H9 (cell line): ENCODE measurements around the gene EFCAB6. TPM values are rescaled to one million over a fixed set of nuclear protein-coding genes. Genes with fewer than 3 reads are reported as not detected.

Source experiments
- DNase-seq: peaks from one replicate; pipeline ENCODE4 v3.0.0-alpha.2; 2017
- H2AFZ ChIP-seq: one replicate; pipeline ENCODE4 v1.6.1; 2013; ENCODE audit warnings: mild to moderate bottlenecking, low read length, control low read depth, moderate library complexity
- H2AK5ac ChIP-seq: 2 replicates; pipeline ENCODE4 v1.6.1; 2013; ENCODE audit warnings: low read length, control low read depth, mixed read lengths; ENCODE audit not compliant: insufficient read length
- H2BK120ac ChIP-seq: one replicate; pipeline ENCODE4 v1.6.1; 2013; ENCODE audit warnings: low read depth, mild to moderate bottlenecking, low read length, control low read depth, inconsistent platforms; ENCODE audit not compliant: poor library complexity, severe bottlenecking
- H2BK12ac ChIP-seq: 2 replicates; pipeline ENCODE4 v1.6.1; 2013; ENCODE audit warnings: low read length, control low read depth, mixed read lengths, low read depth; ENCODE audit not compliant: insufficient read length
- H2BK15ac ChIP-seq: 2 replicates; pipeline ENCODE4 v1.6.1; 2013; ENCODE audit warnings: low read depth, low read length, control low read depth
- H2BK20ac ChIP-seq: one replicate; pipeline ENCODE4 v1.6.1; 2013; ENCODE audit warnings: low read depth, mild to moderate bottlenecking, low read length, control low read depth, inconsistent platforms; ENCODE audit not compliant: poor library complexity, severe bottlenecking
- H2BK5ac ChIP-seq: 2 replicates; pipeline ENCODE4 v1.6.1; 2013; ENCODE audit warnings: low read length, control low read depth, mixed read lengths; ENCODE audit not compliant: insufficient read length
- H3K14ac ChIP-seq: 2 replicates; pipeline ENCODE4 v1.6.1; 2013; ENCODE audit warnings: low read length, control low read depth; ENCODE audit not compliant: insufficient read depth
- H3K18ac ChIP-seq: 2 replicates; pipeline ENCODE4 v1.6.1; 2013; ENCODE audit warnings: low read depth, mild to moderate bottlenecking, mixed read lengths, low read length, control low read depth; ENCODE audit not compliant: insufficient read length
- H3K23ac ChIP-seq: 2 replicates; pipeline ENCODE4 v1.6.1; 2013; ENCODE audit warnings: low read length, control low read depth, mixed read lengths, low read depth; ENCODE audit not compliant: insufficient read length
- H3K23me2 ChIP-seq: 2 replicates; pipeline ENCODE4 v1.6.1; 2013; ENCODE audit warnings: low read depth, mild to moderate bottlenecking, mixed read lengths, low read length, control low read depth; ENCODE audit not compliant: insufficient read length, poor library complexity, severe bottlenecking
- H3K27ac ChIP-seq: 2 replicates; pipeline ENCODE4 v1.5.1; 2013; ENCODE audit warnings: low read length, control low read depth, mixed read lengths, low read depth; ENCODE audit not compliant: insufficient read length
- H3K27me3 ChIP-seq: 2 replicates; pipeline ENCODE4 v1.6.1; 2013; ENCODE audit warnings: low read length, control low read depth, inconsistent platforms; ENCODE audit not compliant: insufficient read depth
- H3K4ac ChIP-seq: 2 replicates; pipeline ENCODE4 v1.6.1; 2013; ENCODE audit warnings: low read depth, mild to moderate bottlenecking, control low read depth, inconsistent platforms, low read length, moderate library complexity
- H3K4me1 ChIP-seq: 2 replicates; pipeline ENCODE4 v1.6.1; 2013; ENCODE audit warnings: low read length, control low read depth, inconsistent platforms; ENCODE audit not compliant: insufficient read depth
- H3K4me2 ChIP-seq: 2 replicates; pipeline ENCODE4 v1.6.1; 2013; ENCODE audit warnings: low read length, control low read depth, mixed read lengths; ENCODE audit not compliant: insufficient read length, insufficient read depth
- H3K56ac ChIP-seq: 2 replicates; pipeline ENCODE4 v1.6.1; 2013; ENCODE audit warnings: low read depth, mild to moderate bottlenecking, mixed read lengths, low read length, control low read depth; ENCODE audit not compliant: insufficient read length
- H3K79me1 ChIP-seq: 2 replicates; pipeline ENCODE4 v1.6.1; 2013; ENCODE audit warnings: low read depth, mild to moderate bottlenecking, moderate library complexity, low read length, control low read depth, inconsistent platforms; ENCODE audit not compliant: insufficient read depth, poor library complexity, severe bottlenecking
- H3K79me2 ChIP-seq: 2 replicates; pipeline ENCODE4 v1.6.1; 2013; ENCODE audit warnings: low read length, control low read depth, inconsistent platforms; ENCODE audit not compliant: insufficient read depth
- H3K9ac ChIP-seq: 2 replicates; pipeline ENCODE4 v1.6.1; 2013; ENCODE audit warnings: low read length, control low read depth, mixed read lengths; ENCODE audit not compliant: insufficient read length; ENCODE audit errors: extremely low read depth
- H3K9me3 ChIP-seq: one replicate; pipeline ENCODE4 v1.6.1; 2013; ENCODE audit warnings: low read depth, low read length, inconsistent platforms; ENCODE audit not compliant: control insufficient read depth
- H3T11ph ChIP-seq: one replicate; pipeline ENCODE4 v1.6.1; 2013; ENCODE audit warnings: mild to moderate bottlenecking, low read length, control low read depth, inconsistent platforms
- H4K20me1 ChIP-seq: one replicate; pipeline ENCODE4 v1.6.1; 2013; ENCODE audit not compliant: control insufficient read depth, insufficient read length, insufficient read depth
- H4K5ac ChIP-seq: 2 replicates; pipeline ENCODE4 v1.6.1; 2013; ENCODE audit warnings: low read depth, mild to moderate bottlenecking, mixed read lengths, low read length, control low read depth; ENCODE audit not compliant: insufficient read length
- H4K8ac ChIP-seq: replicated peaks from 2 replicates; pipeline ENCODE4 v1.6.1; 2013; ENCODE audit warnings: low read length, control low read depth, mixed read lengths, low read depth; ENCODE audit not compliant: insufficient read length
- H4K91ac ChIP-seq: 2 replicates; pipeline ENCODE4 v1.6.1; 2013; ENCODE audit warnings: low read depth, mild to moderate bottlenecking, moderate library complexity, mixed read lengths, low read length, control low read depth; ENCODE audit not compliant: insufficient read length
- H3K27ac Mint-ChIP-seq, 3 experiments: 2 replicates in 2 of 3; 3 replicates in 1 of 3; pipeline ENCODE4 v1.8.0; 2020 to 2021; ENCODE audit warnings: mixed read lengths in 3 of 3, mild to moderate bottlenecking in 1 of 3, moderate library complexity in 1 of 3
- H3K27me3 Mint-ChIP-seq: 2 replicates; pipeline ENCODE4 v1.8.0; 2021; ENCODE audit warnings: low read depth, mild to moderate bottlenecking, moderate library complexity, mixed read lengths
- H3K36me3 Mint-ChIP-seq, 3 experiments: 2 replicates in 2 of 3; 3 replicates in 1 of 3; pipeline ENCODE4 v1.8.0; 2020 to 2021; ENCODE audit warnings: low read depth in 3 of 3, mixed read lengths in 3 of 3; ENCODE audit not compliant: insufficient read depth in 1 of 3
- H3K4me1 Mint-ChIP-seq, 2 experiments: 2 replicates each; pipeline ENCODE4 v1.8.0; 2020; ENCODE audit warnings: mixed read lengths in 2 of 2
- H3K4me3 Mint-ChIP-seq, 2 experiments: 2 replicates in 1 of 2; 3 replicates in 1 of 2; pipeline ENCODE4 v1.8.0; 2020 to 2021; ENCODE audit warnings: mild to moderate bottlenecking in 2 of 2, mixed read lengths in 2 of 2, moderate library complexity in 1 of 2
- H3K9me3 Mint-ChIP-seq, 2 experiments: 2 replicates in 1 of 2; 3 replicates in 1 of 2; pipeline ENCODE4 v1.8.0; 2020; ENCODE audit warnings: mild to moderate bottlenecking in 2 of 2, mixed read lengths in 2 of 2, moderate library complexity in 1 of 2
- CTCF ChIP-seq: fragments of 200-600 bp; sonication (generic); conservative IDR thresholded peaks from 3 replicates; pipeline ENCODE4 v1.8.0; 2021; ENCODE audit warnings: antibody characterized with exemption, mild to moderate bottlenecking
- WGBS: extraction: QIAGEN DNeasy Blood & Tissue Kit; methylation state at CpG from one replicate; pipeline ENCODE4 v1.1.7; 2013; ENCODE audit warnings: missing lambda C conversion rate, low lambda C conversion rate, mixed read lengths; ENCODE audit not compliant: insufficient read length; ENCODE audit errors: extremely low coverage; 5-methylcytosine and 5-hydroxymethylcytosine counted together
- total RNA-seq: library from RNA; stranded (reverse); gene quantifications from 2 replicates; pipeline ENCODE4 v1.2.1, GENCODE V29; 2021

EFCAB6 gene
- total RNA-seq, 1 experiment from 2014 or later = 0.31 TPM

GRCh38 chr22:43745411-43745770 lies 66.7 kb downstream of the EFCAB6 start:
- Histone ChIP-seq H3K79me2 (no peaks in the 10 kb centered on the region), H3K4me1 (peaks cover 4% of the 10 kb centered on the region), H2AFZ (no peak overlapping the region), H3K23ac (no peak overlapping the region), H3K18ac (no peak overlapping the region), H3K14ac (no peak overlapping the region), H3T11ph (no peak overlapping the region), H3K23me2 (no peaks in the 10 kb centered on the region), H2AK5ac (no peak overlapping the region), H4K5ac (no peak overlapping the region), H3K27me3 (no peaks in the 10 kb centered on the region), H3K27ac (no peak overlapping the region), H3K9ac (no peak overlapping the region), H4K8ac (no peak overlapping the region), H3K4ac (no peak overlapping the region), H3K4me2 (no peak overlapping the region), H3K79me1 (no peaks in the 10 kb centered on the region), H2BK15ac (no peak overlapping the region), H2BK120ac (no peak overlapping the region), H2BK12ac (no peak overlapping the region), H2BK5ac (no peak overlapping the region), H2BK20ac (no peak overlapping the region), H4K91ac (no peak overlapping the region), H4K20me1 (no peaks in the 10 kb centered on the region), H3K9me3 (no peaks in the 10 kb centered on the region), H3K56ac (no peak overlapping the region)
- Mint-ChIP-seq H3K9me3 (no peaks in the 10 kb centered on the region), H3K27ac (no peak overlapping the region), H3K4me3 (no peak overlapping the region), H3K36me3 (no peaks in the 10 kb centered on the region), H3K4me1 (peaks cover 10 to 17% of the 10 kb centered on the region in 2 experiments), H3K27me3 (peaks cover 11% of the 10 kb centered on the region)
- no peak for DNase-seq
- no CpG with 5 or more reads among the region's 7 CpGs for WGBS
- no peak for TF ChIP-seq CTCF
